ENCODE data around the gene PIM3.
"Not testable (repeated sequence)": the region's sequence is repeated elsewhere in the genome, so short reads cannot be mapped to it uniquely, and the experiment has no call there.

The PIM3 gene

GRCh38 chr22:49968831-49969661 is 8.5 kb downstream of the PIM3 start:
- DNase-seq = peak; percentile 2

- peak; percentile 2 for DNase-seq
These were observed 9.4 kb downstream of the PIM3 start for GRCh38 chr22:49969751-49970527.

GRCh38 chr22:49970528-49971231 is 10.1 kb downstream of the PIM3 start:
- DNase-seq = peak; percentile 98

GRCh38 chr22:49971232-49972162 is 10.9 kb downstream of the PIM3 start:
- peak; percentile 79 for DNase-seq

GRCh38 chr22:49972163-49973017 is 11.8 kb downstream of the PIM3 start:
- no peak for DNase-seq

GRCh38 chr22:49973018-49973961 is 12.7 kb downstream of the PIM3 start:
- no peak for DNase-seq

- DNase-seq = peak; percentile 67
These were observed 15.2 kb downstream of the PIM3 start for GRCh38 chr22:49975543-49976389.

- peak; percentile 68 for DNase-seq
These were observed 16.0 kb downstream of the PIM3 start for GRCh38 chr22:49976439-49977175.

GRCh38 chr22:49977578-49977977 is 17.0 kb downstream of the PIM3 start:
- no peak for DNase-seq

- peak; percentile 57 for DNase-seq
These were observed 19.2 kb downstream of the PIM3 start for GRCh38 chr22:49979587-49980264.

GRCh38 chr22:49981799-49982198 is 21.2 kb downstream of the PIM3 start:
- DNase-seq = not testable (repeated sequence)

- DNase-seq = peak; percentile 29
These were observed 22.8 kb downstream of the PIM3 start for GRCh38 chr22:49983148-49984042.

GRCh38 chr22:49986325-49986724 is 25.8 kb downstream of the PIM3 start:
- no peak for DNase-seq

- DNase-seq = not testable (repeated sequence)
These were observed 29.3 kb downstream of the PIM3 start for GRCh38 chr22:49989826-49990225.

- DNase-seq = no peak
These were observed 30.6 kb downstream of the PIM3 start for GRCh38 chr22:49991167-49991566.

GRCh38 chr22:49991907-49992533 is 31.4 kb downstream of the PIM3 start:
- no peak for DNase-seq

All from activated naive CD4-positive, alpha-beta T cell treated with Interleukin-2 at 50 U/mL for 16 hours (primary cell).